ENCODE results near the gene POLD2.
"Not testable (repeated sequence)": the region's sequence is repeated elsewhere in the genome, so short reads cannot be mapped to it uniquely, and the experiment has no call there.

Gene POLD2

GRCh38 chr7:44138698-44139097 is 15.3 kb upstream of the POLD2 start:
- no peak for DNase-seq

- DNase-seq, result no peak
These were observed 13.4 kb upstream of the POLD2 start for GRCh38 chr7:44136731-44137130.

DNA sequence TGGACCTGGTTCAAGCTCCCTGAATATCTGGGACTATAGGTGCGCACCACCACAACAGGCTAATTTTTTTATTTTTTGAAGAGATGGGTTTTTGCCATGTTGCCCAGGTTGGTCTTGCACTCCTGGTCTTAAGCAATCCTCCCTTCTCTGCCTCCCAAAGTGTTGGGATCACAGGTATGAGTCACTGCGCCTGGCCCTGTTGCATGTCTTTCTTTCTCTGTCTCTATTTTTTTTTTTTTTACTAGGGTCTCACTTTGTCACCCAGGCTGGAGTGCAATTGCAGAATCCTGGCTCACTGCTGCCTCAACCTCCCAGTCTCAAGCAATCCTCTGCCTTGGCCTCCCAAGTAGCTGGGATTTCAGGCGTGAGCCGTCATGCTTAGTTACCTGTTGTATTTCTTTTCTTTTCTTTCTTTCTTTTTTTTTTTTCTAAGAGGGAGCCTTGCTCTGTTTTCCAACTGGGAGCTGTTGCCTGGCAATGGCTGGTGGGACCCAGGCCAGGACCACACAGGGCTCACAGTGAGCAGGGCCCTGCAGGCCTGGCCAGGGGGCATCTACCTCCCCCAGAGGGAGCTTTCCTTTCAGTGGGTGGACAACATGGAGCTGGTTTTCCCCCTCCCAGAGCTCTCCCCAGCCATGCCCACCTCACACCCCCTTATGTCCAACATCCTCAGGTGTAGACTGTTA is 11.7 kb upstream of the POLD2 start:
- DNase-seq, result no peak

DNA sequence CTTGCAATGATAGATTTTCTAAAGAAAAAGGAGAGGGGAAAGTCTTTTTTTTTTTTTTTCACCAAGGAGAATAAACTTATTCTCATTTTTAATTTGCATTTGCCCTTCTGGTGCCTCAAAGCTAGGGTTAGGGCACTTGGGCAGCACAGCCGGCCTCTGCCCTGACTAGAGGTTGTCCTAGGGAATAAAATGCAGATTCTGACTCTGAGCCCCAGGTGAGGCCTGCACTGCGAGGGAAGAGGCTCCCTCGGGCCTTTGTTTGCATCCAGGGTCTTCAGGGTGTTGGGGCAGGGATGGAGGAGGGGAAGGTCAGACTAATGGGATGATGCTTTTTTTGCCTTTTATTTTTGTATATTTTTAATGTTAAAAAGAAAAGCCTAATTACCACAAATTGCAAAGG is 9.9 kb upstream of the POLD2 start:
- no peak for DNase-seq

DNA sequence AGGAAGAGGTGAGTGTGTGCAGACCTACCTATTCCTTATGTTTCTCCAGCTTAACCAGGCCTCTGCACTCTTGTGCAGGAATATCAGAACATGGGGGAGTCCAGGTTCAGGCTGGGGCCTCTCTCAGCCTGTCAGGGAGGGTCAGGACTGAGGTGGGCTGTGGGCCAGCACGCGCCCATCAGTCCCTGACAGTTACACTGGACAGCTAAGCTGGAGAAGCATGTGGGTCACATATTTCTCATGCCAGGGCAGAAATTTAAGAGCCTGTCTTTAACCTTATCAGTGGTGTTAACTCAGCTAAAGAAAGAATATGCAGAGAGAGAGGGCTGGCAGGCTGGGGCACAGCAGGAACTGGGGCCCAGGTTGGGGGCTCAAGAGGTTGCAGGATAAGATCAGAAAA is 8.7 kb upstream of the POLD2 start:
- DNase-seq, result no peak

DNA sequence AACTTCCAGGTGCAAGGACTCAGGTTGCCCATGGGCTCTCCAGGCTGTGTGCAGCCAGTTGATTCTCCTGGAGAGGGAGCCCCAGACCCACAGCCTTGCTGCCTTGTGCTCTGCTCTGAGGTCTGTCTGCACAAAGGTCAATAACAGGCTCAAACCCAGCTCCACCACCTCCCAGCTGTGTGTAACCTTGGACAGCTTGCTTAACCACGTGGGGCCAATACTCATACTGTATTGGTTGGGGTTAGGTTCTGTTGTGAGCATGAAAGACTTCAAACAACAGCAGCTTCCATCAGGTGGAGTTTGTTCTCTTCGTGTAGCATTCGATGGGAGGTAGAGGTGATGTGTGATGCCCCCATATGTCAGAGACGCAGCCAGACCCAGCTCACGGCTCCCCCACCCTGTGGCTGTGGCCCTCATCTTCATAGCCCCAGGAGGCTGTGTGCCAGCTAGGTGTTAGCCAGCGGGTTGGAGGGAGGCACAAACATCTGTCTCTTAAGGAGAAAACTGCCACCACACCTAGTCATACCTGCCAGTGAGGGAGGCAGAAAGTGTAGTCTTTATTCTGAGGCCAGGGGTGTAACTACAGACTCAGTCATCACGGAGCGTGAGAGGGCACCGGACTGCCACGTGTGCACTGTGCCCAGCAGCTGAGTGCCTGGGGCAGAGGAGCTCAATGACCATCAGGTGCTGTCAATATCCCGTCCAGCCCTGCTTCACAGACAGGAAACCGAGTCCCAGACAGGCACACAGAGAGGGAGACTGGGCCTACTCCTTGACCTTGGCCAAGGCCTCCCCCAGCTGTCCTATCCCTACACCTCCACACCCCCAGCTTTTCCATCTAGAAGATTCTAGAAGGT is 8.1 kb upstream of the POLD2 start:
- DNase-seq, result no peak

DNA sequence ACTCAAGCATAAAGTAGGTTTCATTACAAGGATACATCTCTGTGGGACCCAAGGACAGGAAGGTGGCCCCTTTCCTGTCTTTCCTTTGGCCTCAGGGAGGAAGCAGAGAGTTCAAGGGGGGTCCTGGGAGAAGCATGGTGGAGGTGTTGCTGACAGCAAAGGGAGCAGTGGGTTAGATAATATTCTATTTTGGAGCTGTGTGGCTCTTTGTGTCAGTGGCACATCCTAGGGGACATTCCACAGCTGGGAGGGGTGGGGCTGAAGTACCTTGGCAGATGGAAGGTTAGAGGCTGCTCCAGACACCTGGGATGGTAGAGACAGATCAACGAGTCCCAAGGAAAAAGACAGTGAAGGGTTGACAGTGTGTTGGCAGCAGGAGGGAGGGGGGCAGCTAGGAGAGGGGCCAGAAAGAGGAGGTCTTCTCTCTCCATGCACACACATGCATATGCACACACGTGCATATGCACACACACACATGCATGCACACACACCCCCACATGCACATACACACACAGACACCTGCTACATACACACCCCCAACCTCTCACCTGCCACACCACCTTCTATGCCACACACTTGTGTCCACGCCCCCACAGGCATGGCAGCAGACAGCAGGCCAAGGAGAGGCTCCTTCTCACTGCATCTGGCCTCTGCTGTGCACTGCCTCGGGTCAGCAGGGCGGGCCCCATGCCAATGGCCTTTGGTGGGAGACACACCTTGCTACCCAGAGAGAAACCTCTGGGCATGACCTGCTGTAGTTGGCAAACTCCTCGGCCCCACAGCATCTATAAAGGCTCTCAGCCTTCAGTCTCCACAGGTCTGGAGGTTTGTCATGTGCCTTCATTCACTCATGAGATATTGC is 5.6 kb upstream of the POLD2 start:
- DNase-seq, result no peak

- DNase-seq, result no peak
These were observed 3.8 kb upstream of the POLD2 start for GRCh38 chr7:44127161-44127560.

DNA sequence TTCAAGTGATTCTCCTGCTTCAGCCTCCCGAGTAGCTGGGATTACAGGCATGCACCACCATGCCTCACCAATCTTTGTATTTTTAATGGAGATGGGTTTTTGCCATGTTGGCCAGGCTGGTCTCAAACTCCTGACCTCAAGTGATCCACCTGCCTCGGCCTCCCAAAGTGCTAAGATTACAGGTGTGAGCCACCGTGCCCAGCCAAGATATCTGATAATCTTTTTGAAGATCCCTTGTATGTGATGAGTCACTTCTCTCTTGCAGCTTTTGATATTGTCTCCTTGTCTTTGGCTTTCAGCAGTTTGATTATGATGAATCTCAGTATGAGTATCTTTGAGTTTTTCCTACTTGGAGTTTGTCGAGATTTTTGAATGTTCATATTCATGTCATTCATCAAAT is 3.2 kb upstream of the POLD2 start:
- not testable (repeated sequence) for DNase-seq

DNA sequence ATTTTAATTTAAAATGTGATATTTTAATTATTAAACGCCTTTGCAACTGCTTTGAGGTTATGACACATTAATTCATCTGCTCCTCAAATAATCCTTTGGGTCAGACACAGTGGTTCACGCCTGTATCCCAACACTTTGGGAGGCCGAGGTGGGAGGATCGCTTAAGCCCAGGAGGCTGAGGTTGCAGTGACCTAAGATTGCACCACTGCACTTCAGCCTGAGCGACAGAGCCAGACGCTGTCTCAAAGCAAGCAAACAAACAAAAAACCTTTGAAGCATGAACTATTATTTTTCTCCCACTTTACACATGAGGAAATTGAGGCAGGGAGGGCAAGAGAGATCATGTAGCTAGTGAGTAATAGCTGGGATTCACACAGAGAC is 1.5 kb upstream of the POLD2 start:
- DNase-seq, result no peak

- no peak for DNase-seq
These were observed 819 bp downstream of the POLD2 start for GRCh38 chr7:44122529-44122928.

GRCh38 chr7:44121761-44122420 is 1.5 kb downstream of the POLD2 start:
- DNase-seq, result no peak

DNA sequence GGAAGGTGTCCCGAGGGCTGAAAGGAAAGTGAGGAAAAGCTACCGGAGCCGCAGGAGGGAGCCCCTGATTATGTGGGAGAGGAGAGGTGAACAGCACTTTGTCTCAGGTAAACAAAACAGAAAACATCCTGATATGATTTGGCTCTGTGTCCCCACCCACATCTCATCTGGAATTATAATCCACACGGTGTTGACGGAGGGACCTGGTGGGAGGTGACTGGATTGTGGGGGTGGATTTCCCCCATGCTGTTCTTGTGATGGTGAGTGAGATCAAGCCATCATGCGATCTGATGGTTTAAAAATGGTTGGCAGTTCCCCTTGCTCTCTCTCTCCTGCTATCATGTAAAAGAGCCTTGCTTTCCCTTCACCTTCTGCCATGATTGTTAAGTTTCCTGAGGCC is 3.0 kb downstream of the POLD2 start:
- DNase-seq, result no peak

DNA sequence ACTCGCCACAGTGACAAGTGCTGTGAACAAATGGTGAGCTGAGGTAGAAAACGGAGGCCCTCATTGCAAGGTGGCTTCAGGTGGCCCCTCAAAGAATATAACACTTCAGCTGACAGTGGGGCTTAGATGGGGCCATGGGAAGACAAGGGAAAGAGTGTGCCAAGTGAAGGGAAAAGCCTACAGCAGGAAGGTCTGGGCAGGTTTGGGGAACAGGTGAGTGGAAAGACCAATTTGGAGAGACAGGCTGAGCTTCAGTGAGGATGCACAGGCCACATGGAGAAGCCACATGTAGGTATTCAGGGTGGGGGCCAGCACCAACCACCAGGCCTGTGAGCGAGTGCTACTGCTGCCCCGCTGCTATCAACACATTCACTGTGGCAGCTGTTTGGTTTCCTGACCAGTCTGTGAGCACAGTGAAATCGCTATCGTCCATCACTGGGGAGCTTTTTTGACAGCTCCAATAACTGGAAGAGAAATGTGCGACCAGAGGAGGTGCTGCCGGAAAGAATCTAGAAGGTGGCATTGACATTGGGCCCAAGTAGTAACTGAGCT is 3.4 kb downstream of the POLD2 start:
- DNase-seq, result no peak

- no peak for DNase-seq
These were observed 5.4 kb downstream of the POLD2 start for GRCh38 chr7:44117801-44118429.

GRCh38 chr7:44116789-44117666 is 6.3 kb downstream of the POLD2 start:
- DNase-seq, result no peak

- DNase-seq, result no peak
These were observed 7.1 kb downstream of the POLD2 start for GRCh38 chr7:44116087-44116788.

- no peak for DNase-seq
These were observed 8.6 kb downstream of the POLD2 start for GRCh38 chr7:44114586-44115310.

GRCh38 chr7:44113764-44114354 is 9.5 kb downstream of the POLD2 start:
- DNase-seq, result no peak

Measured in cerebellar nuclear complex (tissue), 1 donor.